ENCODE results near the gene KPNA6. TPM values are rescaled to one million over a fixed set of nuclear protein-coding genes. Genes with fewer than 3 reads are reported as not detected.

KPNA6 gene
- polyA plus RNA-seq, 1 experiment, result 26.6 TPM

DNA sequence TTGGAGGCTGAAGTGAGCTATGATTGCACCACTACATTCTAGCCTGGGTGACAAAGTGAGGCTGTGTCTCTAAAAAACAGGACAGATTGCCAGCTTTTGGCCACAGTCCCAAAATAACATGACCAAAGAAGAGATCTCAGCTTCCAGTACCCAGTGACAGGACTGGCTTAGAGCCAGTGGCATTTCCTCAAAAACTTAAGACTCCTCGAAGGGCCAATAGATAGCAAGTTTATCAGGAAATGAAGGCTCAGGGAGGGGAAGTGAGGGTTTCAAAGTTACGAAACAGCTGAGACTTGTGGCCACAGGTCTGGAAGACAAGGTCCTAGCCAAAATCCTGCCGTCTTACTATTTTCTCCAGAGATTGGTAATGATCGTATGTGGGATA lies 41.4 kb upstream of the KPNA6 start:
- Histone ChIP-seq H3K27me3 (ENCODE audit: control insufficient read depth, insufficient read depth, low read length) (no peaks in the 10 kb centered on the region), H3K36me3 (ENCODE audit: control insufficient read depth, insufficient read depth, low read length) (peaks cover under 1% of the 10 kb centered on the region), H3K4me3 (ENCODE audit: low read depth, low read length) (no peak overlapping the region)
- TF ChIP-seq, protein P1, sequence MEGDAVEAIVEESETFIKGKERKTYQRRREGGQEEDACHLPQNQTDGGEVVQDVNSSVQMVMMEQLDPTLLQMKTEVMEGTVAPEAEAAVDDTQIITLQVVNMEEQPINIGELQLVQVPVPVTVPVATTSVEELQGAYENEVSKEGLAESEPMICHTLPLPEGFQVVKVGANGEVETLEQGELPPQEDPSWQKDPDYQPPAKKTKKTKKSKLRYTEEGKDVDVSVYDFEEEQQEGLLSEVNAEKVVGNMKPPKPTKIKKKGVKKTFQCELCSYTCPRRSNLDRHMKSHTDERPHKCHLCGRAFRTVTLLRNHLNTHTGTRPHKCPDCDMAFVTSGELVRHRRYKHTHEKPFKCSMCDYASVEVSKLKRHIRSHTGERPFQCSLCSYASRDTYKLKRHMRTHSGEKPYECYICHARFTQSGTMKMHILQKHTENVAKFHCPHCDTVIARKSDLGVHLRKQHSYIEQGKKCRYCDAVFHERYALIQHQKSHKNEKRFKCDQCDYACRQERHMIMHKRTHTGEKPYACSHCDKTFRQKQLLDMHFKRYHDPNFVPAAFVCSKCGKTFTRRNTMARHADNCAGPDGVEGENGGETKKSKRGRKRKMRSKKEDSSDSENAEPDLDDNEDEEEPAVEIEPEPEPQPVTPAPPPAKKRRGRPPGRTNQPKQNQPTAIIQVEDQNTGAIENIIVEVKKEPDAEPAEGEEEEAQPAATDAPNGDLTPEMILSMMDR (IDR thresholded peaks at IDR 0.05; ENCODE audit: insufficient read depth, low read depth, low read length), result no peak
- ChIA-PET CTCF (no interaction called here), POLR2A (no interaction called here)
- DNase-seq (ENCODE audit: low read depth), result no peak

DNA sequence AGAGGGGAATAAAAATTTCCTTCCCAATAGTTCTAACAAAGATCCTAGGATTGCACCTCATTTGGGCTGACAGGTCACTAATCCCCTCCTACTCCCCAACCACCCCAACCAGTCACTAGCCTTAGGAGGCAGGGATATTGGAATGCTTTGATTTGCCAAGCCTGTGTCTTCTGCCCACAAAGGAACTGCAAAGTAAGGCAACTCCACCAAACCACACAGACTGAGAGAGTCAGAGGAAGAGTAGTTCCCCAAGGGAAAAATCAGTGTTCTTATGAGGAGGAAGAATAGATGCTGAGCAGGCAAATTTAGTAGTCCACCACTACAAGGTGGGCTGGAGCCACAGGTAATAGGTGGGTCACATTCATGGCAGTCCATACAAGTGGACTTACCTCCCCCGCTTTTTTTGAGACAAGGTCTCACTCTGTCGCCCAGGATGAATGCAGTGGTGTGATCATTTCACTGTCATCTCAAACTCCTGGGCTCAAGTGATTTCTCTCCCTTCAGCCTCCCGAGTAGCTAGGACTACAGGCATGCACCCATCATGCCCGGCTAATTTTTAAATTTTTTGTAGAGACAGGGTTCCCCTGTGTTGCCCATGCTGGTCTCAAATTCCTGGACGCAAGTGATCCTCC lies 38.8 kb upstream of the KPNA6 start:
- ChIA-PET CTCF (no interaction called here), POLR2A (no interaction called here)
- Histone ChIP-seq H3K4me3 (ENCODE audit: low read depth, low read length) (no peak overlapping the region), H3K27me3 (ENCODE audit: control insufficient read depth, insufficient read depth, low read length) (no peaks in the 10 kb centered on the region), H3K36me3 (ENCODE audit: control insufficient read depth, insufficient read depth, low read length) (no peaks in the 10 kb centered on the region; the same call in 1 of the 2 replicates)
- TF ChIP-seq, protein P1 (IDR thresholded peaks at IDR 0.05; ENCODE audit: insufficient read depth, low read depth, low read length), result no peak
- DNase-seq (ENCODE audit: low read depth), result no peak

DNA sequence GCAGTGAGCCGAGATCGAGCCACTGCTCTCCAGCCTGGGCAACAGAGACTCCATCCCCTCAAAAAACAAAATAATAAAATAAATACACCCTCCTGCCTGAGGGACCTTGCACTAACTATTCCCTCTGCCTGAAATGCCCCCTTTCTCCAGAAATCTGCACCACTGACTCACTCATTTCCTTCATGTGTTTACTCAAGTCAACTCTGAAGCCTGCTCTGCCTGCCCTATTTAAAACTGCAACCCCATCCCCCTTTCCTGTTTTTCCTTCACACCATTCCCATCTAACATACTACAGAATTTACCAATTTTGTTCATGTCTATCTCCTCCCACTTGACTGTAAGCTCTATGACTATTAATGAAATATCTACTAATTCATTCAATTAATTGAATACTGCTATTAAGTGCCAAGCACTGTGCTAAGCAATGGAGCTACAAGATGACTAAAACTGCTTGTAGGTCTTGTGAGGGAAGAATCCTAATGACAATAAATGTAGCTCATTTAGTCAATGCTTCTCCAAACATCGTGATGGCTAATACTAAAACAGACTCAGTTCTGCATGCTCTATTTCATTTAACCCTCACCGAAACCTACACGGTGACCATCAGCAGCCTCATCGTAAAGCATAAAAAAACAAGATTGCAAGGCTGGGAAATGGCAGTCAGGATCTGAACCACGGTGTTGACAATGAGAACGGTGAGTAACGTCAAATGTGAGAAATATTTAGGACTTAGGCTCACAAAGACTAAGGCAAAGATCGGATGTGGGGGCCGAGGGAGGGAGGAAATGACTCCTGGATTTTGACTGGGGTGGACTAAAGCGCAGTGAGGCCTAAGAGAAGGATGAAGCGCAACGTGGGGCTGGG lies 35.9 kb upstream of the KPNA6 start:
- POLR2A ChIA-PET, result interaction anchor here (0.6 to 1.6 kb wide), 2 partner anchors 9 to 233 kb away, joined by 6 to 9 read pairs; no protein-coding TSS in a partner anchor
- TF ChIP-seq, protein P1 (IDR thresholded peaks at IDR 0.05; ENCODE audit: insufficient read depth, low read depth, low read length), result no peak
- H3K27me3 ChIP-seq (ENCODE audit: control insufficient read depth, insufficient read depth, low read length), result no peaks in the 10 kb centered on the region

DNA sequence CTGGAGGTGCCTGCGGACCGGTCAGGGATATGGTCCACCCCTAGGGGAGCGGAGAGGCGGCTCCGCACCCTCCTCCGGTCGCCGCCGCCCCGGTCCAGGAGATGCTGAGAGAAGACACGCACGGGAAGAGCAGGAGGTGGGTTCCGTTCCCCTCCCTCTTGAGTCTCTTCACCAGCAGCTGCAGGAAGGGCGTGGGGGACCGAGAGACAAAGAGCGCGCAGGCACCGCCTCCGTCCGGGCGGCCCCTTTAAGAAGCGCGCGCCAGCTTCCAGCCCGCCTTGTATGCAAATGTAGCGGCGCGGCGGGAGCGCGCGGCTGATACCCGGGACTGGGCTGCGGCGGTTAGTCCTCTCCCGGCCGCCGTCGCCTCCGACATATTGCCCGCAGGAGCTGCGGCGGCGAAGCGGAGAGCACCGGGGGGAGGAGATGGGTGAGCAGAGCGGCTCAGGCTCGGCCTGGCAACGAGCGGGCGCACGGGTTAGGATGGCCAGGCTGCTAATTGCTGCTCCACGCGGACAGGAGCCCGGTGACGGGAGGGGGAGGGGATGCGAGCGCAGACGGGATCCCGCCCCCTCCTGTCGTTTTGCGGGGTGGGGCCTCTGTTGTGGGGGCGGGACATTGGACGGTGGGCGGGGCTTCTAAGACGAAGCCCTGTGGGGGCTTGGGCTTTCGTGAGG lies 35.1 kb upstream of the KPNA6 start, which contains the start of gene TMEM39B:
Gene TMEM39B, plus strand, starts transcription at position 318 of the 677 bp plus-strand sequence. Its CDS starts 109 bp downstream, at position 427.
- ChIA-PET CTCF (interaction anchor here (0.5 to 2.5 kb wide), 14 partner anchors 10 to 421 kb away, joined by 3 to 9 read pairs (median 3); partner anchors contain the start of gene TXLNA), POLR2A (interaction anchor here (0.6 to 1.6 kb wide), 5 partner anchors 10 to 232 kb away, joined by 3 to 9 read pairs (median 3); no protein-coding TSS in a partner anchor)
- DNase-seq (ENCODE audit: low read depth), result peak; percentile 77
- Histone ChIP-seq H3K27me3 (ENCODE audit: control insufficient read depth, insufficient read depth, low read length) (no peaks in the 10 kb centered on the region), H3K36me3 (ENCODE audit: control insufficient read depth, insufficient read depth, low read length) (peaks cover 17% of the 10 kb centered on the region), H3K4me3 (ENCODE audit: low read depth, low read length) (peak within 1 kb of the TSS; percentile 95)
- TF ChIP-seq, protein P1 (IDR thresholded peaks at IDR 0.05; ENCODE audit: insufficient read depth, low read depth, low read length), result no peak

More for the DNA sequence above, 35.9 kb upstream of the KPNA6 start:
- no peak for DNase-seq (ENCODE audit: low read depth)
- H3K4me3 ChIP-seq (ENCODE audit: low read depth, low read length), result peak overlapping the region; percentile 95
- CTCF ChIA-PET, result interaction anchor here (0.8 to 2.5 kb wide), 6 partner anchors 9 to 108 kb away, joined by 3 to 9 read pairs (median 4); partner anchors contain the start of gene TXLNA
- H3K36me3 ChIP-seq (ENCODE audit: control insufficient read depth, insufficient read depth, low read length), result peaks cover 9% of the 10 kb centered on the region
